GM19025 (cell line): Measurements from ENCODE around the gene ACVR1.

Source experiments
- ATAC-seq: cut with Tn5 transposase; IDR thresholded peaks from one replicate; pipeline ENCODE4 v1.9.1; 2021; ENCODE audit warnings: mild to moderate bottlenecking, low read depth, moderate library complexity; ENCODE audit not compliant: unreplicated experiment

The ACVR1 gene

DNA sequence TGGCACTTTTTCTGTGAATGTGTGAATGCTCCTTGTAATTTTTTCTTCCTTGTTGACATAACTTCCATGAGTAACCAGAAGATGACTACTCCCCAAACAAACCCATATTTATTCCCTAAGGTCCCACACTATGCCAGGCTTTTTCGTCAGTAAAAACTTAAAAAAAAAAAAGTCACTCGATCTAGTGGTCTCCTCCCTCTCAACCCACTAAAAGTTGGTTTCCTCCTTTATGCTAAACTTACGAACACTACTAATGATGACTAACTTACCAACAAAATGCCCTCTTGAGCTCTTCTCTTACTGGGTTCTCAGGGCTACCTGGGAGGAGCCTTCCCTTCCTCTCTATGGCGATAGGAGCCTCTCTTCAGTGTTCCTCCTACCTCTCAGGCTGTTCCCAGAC, 18.2 kb downstream of the ACVR1 start:
- ATAC-seq: no peak

DNA sequence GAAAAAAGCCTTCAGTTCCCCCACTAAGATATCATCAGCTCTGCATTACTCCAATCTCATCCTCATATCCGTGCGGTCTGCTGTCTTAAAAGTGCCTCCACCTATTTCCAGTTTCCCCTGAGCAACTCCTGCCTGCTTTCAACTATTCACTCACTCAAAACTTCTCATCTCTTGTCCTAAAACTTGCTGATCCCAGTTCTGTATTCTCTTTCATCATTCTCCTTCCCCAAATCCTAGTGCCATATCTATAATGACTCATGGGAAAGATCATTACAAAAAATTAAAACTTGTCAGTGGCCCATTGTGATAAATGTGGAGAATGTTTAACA, 20.0 kb downstream of the ACVR1 start:
- no peak for ATAC-seq

DNA sequence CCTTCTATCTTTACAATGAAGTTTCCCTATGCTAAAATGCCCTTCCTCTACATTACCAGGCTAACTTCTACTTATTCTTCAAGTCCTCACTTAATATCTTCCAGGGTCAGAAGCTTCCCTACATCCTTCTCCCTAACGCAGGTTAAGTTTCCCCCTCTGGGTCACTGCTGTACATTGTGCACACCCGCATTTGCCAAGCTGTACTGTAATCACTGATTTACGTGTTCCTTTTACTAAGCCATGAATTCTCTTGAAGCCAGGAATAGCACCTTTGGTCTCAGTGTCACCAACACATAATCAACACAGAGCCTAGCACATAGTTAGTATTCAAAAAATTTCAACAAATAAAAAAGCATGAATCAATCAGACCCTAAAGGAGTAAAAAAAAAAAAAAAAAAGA, 22.3 kb downstream of the ACVR1 start:
- ATAC-seq: no peak

DNA sequence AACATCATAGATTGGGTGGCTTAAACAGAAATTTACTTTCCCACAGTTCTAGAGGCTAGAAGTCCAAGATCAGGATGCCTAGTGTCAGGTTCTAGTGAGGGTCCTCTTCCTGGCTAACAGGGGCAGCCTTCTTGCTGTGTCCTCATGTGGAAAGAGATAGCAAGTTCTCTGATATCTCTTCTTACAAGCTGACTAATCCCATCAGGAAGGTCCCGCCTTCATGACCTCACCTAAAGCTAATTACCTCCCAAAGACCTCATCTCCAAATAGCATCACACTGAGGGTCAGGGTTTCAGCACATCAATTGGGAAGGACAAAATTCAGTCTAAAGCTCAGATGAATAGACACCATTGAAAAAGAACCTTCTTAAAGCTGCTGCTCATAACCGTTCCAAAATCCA, 22.9 kb downstream of the ACVR1 start:
- no peak for ATAC-seq

DNA sequence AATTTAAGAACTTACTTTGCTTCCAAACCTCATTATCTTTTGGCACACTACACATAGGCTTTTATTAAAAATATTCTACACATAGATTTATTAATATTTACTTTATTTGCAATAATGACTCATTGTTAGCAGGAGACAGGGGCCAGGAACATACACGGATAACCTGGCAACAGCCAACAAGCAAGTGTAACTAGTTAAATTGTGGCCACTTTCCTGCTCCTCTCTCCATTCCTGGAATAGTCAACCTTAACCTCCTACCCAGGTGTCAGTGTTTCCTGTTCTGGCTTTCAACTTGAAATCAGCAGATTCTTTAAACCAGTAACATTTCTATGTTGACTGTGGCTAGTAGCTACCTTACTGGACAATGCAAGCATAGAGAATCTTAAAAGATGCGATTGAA, 26.5 kb downstream of the ACVR1 start:
- no peak for ATAC-seq

DNA sequence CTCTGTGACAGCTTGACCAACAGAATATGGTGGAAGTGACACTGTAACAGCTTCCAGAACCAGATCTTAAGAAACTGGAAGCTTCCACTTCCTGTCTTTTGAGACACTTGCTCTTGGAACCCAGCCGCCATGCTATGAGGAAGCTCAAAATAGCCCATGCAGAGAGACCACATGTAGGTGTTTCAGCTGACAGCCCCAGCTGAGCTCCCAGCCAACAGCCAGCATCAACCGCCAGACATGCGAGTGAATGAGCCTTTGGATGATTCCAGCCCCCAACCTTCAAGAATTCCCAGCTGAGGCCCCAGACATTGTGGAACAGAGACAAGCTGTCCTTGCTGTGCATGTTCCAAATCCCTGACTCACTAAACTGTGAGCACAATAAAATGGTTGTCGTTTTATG, 27.9 kb downstream of the ACVR1 start:
- no peak for ATAC-seq

DNA sequence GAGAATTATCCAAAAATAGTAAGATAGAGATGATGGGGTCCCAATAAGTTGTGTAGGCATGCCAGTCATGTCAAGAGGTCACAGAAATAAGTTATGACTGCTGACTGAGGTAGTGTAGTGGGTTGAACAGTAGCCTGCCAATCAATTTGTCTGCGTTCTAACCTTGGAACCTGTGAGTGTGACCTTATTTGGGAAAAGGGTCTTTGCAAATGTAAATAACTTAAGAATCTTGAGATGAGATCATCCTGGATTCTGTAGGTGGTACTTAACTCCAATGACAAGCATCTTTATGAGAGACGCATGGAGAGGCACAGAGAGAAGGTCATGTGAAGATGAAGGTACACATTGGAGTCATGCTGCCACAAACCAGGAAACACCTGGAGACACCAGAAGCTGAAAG, 31.0 kb downstream of the ACVR1 start:
- ATAC-seq: no peak

DNA sequence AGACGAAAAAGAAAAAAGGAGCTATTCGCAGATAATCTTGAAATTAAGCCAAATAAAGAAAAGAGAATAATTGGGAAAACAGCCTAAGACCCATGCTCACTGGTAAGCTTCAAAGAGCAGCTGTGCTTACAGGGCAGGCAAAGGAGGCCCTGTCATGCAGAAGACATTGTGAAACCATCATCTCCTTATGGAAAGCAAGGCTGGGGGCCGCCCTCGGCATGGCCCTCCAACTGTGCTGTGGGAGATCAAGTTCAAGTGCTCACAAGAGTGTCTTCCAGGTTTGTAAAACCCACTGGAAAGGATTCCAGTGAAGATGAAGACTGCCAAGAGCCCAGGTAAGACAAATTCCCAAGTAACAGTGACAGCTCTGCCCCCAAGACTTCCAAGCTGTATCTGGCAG, 32.2 kb downstream of the ACVR1 start:
- no peak for ATAC-seq

DNA sequence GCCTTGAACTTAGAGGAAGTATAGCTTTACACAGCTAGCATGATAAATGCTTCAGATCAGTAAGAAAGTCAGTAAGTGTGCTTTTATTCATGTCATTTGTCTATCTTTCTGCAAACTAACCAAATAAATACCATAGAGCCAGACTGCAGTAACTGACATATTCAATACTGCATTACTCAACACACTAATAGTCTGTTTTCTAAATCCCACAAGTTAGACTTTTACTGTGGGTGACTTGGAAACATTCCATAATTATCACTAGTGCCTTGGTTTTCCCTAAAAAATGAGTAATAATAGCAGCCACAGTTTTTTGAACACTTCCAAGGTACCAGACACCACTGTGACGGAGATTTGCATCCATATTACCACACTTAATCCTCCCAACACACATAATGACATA, 33.0 kb downstream of the ACVR1 start:
- no peak for ATAC-seq

DNA sequence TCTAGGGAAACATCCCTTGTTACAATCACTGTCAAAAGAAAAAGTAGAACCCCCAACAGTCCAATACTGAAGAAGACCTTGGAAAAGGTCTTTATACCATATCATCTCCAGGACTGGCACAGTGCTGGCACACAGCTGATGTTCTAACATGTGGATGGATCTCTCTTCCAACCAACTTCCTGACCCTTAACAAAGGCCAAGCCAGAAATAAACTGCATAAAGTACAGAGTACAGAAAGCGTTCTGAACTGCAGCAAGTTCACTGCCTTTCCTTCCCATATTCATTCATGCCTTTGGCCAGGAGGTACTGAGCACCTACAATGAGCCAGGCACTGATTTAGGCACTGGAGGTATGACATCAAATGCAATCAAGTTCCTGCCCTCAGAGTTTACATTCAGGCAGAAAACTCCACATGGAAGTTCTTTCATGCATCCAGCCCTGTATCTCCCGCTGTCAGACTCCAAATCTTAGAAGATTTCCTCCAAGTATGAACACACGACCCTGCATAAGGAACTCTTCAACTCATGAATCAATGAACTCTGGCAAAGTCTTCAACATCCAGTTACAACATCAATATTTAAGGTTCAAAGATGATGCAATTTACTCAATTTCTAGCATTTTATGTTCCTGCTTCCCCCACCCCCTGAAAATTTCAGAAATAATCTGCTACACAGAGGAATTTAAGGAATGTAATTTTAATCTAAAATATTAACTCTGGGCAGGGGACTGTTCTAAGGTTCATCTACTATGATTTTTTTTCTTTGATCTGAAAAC, 33.8 kb downstream of the ACVR1 start:
- no peak for ATAC-seq

DNA sequence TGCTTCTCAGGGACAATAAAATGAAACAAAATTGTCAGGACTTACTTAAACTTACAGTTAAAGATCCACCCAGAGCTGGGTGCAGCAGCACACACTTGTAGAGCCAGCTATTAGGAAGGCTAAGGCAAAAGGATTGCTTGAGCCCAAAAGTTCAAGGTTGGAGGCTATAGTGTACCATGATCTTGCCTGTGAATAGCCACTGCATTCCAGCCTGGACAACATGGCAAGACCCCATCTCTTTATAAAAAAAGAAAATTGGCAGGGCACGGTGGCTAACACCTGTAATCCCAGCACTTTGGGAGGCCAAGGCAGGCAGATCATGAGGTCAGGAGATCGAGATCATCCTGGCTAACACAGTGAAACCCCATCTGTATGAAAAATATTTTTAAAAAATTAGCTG, 34.6 kb downstream of the ACVR1 start:
- ATAC-seq: no peak

DNA sequence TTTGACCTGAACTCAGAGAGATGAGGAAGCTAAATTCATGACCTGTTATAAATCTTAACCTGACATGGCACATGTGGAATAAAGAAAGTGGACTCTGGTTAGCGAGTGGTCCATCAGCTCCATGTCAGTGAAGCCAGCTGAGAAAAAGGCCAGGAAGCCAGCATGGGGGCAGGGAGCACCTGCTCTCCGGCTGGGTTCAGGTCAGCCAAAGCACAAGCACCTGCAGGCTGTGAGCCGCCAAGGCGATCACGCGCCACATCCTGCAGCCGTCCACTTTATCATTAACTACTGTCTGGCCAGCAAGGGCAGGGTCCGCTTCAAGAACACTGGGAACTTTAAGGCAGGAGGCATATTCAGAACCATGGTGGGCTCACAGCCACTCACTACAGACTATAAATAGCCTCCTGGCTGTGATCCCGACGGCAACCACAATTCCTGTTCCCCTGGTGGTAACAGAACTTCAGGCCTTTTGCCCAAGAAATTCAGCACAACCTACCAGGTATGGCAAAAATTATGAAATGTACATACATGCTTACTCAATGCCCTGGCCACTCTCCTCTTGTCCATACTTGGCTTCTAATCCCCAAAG, 35.5 kb downstream of the ACVR1 start:
- no peak for ATAC-seq

DNA sequence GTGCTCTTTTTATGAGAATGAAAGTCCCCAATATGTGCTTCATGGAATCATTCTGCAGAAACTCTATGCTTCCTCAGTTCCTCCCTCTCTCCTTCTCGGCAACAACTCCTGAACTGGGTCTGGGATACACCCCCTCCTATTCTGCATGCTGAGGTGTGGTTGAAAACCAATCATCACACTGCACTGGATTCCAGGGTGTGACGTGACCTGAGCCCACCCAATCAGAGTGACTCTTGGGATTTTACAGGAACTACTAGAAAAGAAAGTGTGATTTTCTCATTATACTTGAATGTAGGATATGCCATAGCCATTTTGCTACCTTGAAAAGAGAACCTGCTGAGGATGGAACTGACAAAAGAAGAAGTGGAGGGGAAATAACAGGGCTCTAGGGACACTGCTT, 36.3 kb downstream of the ACVR1 start:
- ATAC-seq: no peak

DNA sequence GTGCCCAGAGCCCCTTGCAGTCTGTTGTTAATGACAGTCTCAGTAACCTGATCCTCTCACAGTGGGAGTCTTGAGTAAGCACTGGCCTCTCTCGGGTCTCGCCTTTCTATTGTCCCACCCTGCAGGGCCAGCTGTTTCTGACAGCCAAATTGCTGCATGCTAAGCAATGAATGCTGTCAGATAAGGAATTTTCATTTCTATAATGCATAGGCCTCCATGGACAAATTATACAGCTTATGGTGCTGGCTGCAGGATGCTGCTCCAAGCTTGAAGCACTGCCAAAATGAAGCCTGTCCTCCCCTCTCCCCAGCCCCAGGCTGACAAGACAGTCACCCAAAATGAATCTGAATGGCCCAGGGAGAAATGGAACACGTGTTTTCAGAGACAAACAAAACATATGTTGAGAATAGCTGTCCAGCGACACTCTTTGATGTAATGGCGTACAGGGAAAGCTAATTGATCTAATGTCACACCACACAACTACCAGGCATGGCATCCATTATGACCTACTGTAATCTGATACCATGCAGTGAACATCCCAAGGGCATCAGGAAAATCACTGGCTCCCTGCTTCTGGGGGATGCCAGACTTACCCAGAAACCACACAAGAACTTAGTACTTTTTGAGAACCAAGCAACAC, 36.8 kb downstream of the ACVR1 start:
- ATAC-seq: no peak

DNA sequence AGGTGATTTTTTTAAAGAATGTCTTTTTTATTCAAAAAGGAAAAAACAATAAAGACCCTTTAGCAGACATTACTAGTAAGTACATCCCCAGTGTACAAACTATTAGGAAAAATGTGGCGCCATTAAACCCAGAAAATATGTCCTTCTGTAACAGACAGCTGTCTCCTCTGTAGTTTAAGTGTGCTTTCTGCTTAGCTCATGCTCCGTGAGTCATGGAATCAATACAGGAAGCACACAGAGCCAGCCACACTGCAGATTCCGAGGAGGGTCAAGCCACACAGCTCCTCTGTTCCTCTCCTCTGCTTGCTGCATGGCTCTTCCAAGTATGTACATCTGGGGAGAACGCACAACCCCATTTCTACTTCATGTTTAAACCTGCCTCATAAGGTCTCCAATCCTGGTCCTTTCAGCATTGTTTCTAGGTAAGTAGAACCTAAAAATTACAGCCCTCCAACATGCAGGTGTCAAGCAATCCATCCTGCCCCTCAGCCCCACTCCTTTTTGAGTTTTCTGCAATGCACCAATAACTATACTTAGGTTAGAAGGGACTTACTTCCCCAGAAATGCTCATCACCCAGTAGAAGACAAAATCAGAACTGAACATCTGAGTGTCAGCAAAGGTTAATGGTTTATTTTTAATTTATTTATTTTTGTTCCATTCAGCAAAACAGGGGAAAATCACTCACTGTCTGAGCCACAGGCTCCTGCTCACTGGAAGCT, 37.5 kb downstream of the ACVR1 start:
- ATAC-seq: no peak

DNA sequence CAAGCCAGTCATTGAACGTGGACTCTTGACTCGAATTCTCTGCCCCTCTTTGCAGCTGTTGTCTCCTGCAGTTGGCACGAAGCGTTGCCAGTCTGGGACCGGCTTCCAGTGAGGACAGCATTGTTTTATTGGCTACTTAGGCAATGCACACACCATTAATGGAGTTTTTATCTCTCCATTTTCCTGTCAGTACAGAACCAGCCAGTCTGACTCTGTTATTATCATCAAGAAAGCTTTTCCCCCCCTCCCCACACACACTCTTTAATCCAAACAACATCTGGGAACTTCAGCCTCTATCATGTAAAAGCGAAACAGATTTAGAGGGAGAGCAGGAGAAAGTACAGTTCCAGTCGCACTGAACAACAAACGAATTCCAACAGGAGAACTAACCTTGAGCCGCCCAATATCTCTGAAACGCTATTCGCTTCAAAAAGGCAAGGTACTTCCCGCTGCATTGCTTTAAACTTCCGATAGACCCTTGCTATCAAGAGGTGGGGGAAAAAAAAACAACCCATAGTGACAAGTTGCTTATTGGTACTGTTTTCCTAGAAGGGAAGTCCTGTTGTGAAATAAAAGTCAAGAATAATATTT, 38.2 kb downstream of the ACVR1 start:
- no peak for ATAC-seq

DNA sequence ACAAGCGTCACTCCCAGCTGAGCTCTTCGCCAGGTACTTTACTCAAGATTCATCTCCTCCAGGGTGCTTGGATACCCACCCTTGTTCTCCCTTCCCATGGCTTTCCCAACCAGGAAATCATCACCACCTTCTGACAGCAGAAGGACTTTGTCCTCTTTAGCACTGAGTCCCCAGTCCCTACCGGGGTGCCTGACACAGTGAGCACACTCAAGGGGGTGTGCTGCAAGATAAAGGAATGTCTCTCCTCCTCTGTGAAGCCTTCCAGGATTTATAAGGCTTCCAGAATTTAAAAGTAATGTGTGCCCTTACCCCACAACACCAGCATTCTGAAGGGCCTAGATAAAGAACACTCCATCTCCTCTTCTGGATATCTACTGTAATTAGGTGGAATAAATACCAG, 39.6 kb downstream of the ACVR1 start:
- no peak for ATAC-seq

DNA sequence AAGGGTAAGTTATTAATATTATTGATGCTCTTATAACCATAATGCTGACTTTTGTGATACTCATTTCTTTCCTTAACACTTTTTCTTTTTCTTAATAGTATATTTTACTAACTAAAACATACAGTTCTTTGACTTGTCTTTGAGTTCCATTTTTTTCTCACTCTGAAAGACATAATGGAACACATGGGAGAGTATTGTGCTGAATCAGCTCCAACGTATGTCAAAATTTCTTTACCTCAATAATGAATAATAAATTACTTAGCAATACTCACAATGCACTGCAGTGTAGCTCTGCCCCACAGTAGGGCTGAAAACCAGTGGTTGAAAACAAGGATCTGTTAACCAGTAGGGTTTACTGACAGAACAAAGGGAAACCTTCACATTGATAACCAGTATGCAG, 40.7 kb downstream of the ACVR1 start:
- ATAC-seq: no peak

DNA sequence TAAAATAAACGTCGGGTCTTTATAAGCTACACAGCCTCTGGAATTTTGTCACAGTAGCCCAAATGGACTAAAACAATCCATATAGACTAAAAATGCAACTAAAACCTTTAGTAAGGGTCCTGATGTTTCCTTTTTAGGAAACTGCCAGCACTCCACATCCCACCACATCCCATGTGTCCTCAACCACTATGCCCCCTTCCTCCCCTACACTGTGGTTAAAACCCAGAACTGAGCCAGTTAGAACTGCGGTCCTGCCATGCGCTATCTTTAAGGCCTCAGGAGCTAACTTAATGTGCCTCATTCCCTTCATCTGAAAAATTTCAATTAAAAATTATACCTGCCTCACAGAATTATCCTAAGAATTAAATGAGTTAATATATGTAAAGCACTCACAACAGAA, 41.1 kb downstream of the ACVR1 start:
- ATAC-seq: no peak

DNA sequence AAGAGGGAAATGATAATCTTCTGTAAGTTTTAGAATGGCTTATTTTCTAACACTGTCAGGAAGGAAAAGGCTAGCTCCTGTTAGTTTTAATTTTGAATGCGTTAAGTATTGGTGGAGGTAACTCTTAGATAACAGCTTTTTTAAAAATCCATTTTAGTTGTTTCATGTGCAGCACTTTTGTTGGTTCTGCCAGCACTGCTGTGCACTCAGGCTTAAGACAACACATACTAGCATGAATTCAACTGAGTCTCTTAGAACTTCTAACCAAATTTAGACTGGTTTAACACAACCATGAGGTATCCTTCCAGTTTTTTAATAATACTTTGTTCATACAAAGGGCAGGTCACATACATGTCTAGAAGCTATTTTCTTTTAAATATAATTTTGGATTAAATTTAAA, 42.4 kb downstream of the ACVR1 start:
- ATAC-seq: no peak
